RKO (cell line): Measurements from ENCODE around the gene DUSP8.

Source experiments
- DNase-seq: peaks from one replicate; pipeline ENCODE4 v3.0.0-alpha.2; 2016; ENCODE audit warnings: low spot score

DUSP8 gene

GRCh38 chr11:1532014-1532586 is 40.0 kb downstream of the DUSP8 start:
- DNase-seq, result no peak

DNA sequence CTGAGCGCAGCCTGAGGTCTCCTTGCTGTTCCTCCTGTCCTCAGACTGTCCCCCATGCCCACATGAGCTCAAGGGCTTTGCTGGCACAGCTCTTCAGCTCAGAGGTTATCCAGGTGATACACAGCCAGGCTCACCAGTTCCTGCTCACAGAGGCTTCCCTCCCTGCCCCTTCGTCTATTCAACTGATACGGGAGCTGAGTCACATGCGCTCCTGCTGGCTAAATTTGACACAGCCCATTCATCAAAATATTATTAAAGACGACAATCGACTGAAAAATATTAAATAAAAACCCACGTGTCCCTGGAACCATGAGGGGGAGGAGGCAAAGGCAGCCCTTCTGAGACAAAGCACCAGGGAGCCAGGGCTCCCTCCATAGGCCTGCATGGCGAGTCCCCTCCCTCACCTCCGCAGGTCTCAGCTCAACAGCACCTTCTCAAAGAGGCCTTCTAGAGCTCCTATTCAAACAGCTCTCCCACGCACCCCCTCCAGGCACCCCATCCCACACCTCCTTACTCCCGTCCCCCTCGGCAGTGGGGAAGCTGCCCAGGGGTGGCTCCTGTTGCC is 40.5 kb downstream of the DUSP8 start:
- DNase-seq, result no peak

- no peak for DNase-seq
These were observed 41.2 kb downstream of the DUSP8 start for GRCh38 chr11:1530686-1531448.

- DNase-seq, result no peak
These were observed 42.3 kb downstream of the DUSP8 start for GRCh38 chr11:1529774-1530173.

- DNase-seq, result no peak
These were observed 42.8 kb downstream of the DUSP8 start for GRCh38 chr11:1529286-1529685.

GRCh38 chr11:1528710-1529109 is 43.4 kb downstream of the DUSP8 start:
- DNase-seq, result no peak

DNA sequence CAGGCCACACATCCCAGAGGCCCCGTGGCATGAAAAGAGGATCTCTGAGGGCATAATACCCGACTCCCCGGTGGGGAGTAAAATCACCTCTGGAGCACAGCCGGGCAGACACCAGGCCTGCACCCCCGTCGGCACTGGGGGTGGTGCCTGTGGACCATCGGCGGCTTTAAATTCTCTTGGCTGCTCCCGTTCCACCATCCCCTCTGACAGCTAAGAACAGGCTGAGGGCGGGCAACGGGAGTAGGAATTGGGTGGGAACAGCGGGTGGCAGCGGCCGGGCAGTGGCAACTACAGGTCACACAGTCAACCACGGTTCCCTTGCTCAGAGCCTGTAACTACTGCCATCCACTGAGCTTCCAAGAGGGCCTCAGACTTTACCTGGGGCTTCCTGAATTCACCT is 45.3 kb downstream of the DUSP8 start:
- no peak for DNase-seq

DNA sequence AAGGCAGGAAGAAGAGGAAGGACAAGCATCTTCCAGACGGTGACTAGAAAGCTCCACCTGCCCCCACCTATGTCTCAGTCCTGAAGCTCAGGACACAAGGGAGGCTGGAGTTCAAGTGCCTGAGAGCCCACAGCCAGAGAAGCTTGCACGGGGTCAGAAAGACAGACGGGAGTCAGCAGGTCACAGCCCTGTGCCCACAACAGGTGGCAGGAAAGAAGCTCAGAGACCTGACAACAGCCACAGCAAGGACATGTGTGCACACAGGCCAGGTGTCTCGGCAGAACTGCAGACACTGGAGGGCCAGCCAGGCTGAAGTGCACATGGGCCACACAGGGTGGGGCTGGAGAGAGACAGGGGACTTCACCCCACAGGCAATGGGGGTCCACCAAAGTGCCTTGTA is 48.3 kb downstream of the DUSP8 start:
- DNase-seq, result no peak

- no peak for DNase-seq
These were observed 49.0 kb downstream of the DUSP8 start for GRCh38 chr11:1523077-1523476.

DNA sequence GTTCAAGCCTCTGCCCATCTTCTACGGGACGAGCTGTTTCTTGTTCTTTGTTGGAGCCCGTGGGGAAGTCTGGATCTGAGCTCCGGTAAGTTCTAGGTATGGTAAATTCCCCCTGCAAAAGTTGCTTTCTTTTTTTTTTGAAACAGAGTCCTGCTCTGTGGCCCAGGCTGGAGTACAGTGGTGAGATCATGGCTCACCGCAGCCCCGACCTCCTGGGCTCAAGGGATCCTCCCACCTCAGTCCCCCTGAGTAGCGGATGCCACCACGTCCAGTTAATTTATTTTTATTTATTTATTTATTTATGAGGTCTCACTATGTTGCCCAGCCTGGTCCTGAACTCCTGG is 50.0 kb downstream of the DUSP8 start:
- DNase-seq, result no peak

DNA sequence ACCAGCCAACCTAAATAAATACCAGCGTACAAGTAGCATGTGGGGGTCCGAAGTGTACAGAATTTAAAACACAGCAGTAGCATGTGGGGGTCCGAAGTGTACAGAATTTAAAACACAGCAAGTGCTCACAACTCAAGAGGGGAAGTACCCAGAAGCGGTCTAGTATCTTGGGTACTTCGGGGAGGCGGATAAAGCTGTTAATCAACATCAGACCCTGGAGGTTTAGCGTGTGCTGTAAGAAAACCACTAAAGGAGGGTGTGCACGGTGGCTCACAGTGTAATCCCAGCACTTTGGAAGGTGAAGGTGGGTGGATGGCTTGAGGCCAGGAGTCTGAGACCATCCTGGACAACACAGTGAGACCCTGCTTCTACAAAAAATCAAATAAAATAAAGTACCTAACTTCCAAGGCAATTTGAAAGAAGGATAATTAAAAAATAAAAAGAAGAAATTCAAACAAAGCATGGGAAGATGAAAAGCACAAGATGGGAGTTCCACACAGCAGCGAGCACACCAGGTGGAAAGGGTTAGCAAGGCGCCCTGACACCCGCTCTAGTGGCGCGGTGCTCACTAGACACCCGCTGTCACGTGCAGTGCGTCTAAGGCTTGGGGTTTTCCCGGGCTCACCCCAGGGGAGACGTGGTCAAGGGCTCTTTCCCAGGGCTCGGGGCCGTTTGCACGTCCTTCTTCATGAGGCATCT is 50.5 kb downstream of the DUSP8 start:
- no peak for DNase-seq

- no peak for DNase-seq
These were observed 51.3 kb downstream of the DUSP8 start for GRCh38 chr11:1520663-1521267.

DNA sequence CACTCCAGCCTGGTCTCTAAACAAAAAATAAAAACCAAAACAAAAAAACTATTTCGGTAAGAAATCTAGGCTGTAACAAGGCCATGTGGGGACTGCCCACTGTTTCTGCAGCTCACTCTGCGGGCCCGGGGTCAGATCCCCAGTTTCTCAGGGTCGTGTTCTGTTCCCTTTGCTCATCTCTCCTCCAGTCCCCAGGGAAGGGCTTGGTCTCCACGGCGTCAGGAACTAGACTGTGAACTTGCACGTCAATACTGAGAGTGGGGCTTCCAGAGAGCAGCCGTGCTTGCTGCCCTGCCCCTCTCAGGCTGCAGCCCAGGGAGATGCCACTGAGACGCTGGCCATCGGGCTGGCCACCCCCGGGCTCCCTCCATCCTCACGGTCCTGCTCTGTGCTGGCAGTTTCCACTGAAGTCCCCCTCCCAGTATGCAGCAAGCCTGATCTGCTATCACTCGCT is 51.8 kb downstream of the DUSP8 start:
- DNase-seq, result no peak

GRCh38 chr11:1519028-1520010 is 52.8 kb downstream of the DUSP8 start:
- DNase-seq, result no peak

- DNase-seq, result no peak
These were observed 53.8 kb downstream of the DUSP8 start for GRCh38 chr11:1518301-1518700.

DNA sequence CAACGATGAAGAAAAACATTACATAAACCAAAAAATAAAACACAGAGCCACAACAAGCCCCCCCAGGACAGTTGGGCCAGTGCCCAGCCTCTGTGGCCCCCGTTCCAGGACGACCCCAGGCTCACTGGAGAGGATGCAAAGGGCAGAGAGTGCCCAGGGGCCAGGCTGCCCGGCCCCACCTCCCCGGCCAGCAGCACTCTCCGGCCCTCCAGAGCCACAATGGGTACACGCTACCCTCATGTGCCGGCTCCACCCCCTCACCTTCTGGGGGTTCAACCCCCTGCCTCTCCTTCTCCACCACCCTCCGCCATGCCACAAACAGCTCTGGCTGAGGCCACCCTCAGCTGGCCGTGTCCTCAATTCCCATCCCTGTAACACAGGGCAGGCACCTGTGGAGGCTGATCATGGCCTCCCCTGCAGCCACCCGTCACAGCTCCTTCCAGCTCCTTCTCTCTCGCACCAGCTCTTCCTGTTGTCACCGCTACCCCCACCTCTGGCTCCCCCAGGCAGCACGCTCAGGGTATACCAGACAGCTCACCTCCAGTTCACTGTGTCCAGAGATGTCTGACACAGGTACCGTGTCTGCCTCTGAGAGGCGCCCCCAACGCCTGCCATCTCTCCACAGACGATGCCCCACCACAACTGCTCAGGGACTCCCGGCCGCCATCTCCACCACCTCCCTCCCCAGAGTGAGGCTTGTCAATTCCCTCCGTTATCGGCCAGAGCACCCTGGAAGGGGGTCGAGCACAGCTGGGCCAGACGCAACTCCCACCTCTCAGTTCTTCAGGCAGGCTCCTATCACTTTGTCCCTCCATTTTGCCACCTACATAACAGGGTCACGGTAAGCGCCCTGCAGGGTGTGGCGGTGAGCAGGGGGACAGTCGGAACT is 54.7 kb downstream of the DUSP8 start:
- DNase-seq, result no peak

GRCh38 chr11:1516273-1517067 is 55.6 kb downstream of the DUSP8 start:
- DNase-seq, result no peak

DNA sequence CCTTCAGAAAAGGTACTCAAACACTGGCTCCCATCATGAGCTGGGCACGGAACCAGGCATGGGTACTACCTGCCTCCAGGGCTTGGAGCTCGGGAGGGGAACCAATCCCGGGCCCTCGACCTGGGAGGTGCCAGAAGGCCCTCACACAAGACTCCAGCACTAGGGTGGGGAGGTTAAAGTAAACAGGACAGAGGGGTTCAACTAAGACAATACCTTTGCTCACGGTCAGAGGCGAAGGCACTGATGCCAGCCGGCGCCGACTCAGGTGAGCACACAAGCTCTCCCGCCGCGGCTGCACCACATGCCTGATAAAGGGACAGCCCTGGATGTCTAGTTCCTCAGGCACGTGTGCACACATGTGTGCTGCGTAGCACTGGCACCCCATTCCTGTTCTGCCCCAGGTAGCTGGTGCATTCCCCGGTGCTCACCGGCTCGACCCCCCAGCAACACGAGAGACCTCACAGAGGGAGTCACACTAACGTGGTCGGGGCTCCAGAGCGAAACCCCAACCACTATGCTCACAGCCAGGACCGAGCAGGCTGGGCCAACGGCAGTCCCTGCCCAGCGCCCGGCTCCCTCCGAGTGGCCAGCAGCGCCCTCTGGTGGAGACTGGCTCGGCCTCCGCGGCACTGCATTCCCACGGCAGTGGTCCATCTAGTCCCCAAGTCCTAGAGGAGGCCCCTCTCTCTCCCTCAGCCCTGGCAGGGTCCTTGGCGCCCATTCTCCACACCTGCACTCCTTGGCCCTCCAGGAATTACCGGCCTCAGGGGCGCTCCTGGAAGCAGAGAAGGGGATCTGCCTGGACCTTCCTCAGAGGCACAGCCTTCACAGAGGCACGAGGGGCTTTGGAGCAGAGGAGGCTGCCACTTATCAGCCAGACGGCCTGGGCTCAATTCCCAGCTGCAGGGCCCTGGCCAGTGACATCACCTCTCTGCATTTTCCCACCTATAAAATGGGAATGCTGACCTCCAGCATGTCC is 56.7 kb downstream of the DUSP8 start:
- DNase-seq, result peak; percentile 27
